Panc1 (cell line): ENCODE measurements around the gene SYTL3. TPM values are rescaled to one million over a fixed set of nuclear protein-coding genes. Genes with fewer than 3 reads are reported as not detected.

Source experiments
- ATAC-seq: fragments of 200-7000 bp; cut with Tn5 transposase; 2 replicates; pipeline ENCODE4 v1.9.1; 2020; ENCODE audit warnings: mild to moderate bottlenecking, moderate library complexity
- BruUV-seq: library from RNA; stranded (reverse); fragments of 400-500 nt; replicated peaks from 2 replicates; lab custom pipeline; 2021; lab: Mats Ljungman, UMichigan
- CTCF ChIA-PET: fragments of 300-600 bp; sonication (Branson Sonifier 250); formaldehyde crosslinking; loops from one replicate; lab custom pipeline; 2022; ENCODE audit warnings: antibody characterized with exemption; lab: Charles Lee
- POLR2A ChIA-PET: fragments of 300-600 bp; sonication (Branson Sonifier 250); formaldehyde crosslinking; loops from one replicate; lab custom pipeline; 2022; ENCODE audit warnings: antibody characterized with exemption; lab: Charles Lee
- DNase-seq: peaks from one replicate; pipeline ENCODE4 v3.0.0-alpha.2; 2010; ENCODE audit warnings: low read depth, low spot score
- H3K27ac ChIP-seq: 2 replicates; pipeline ENCODE4 v1.5.1; 2011; ENCODE audit warnings: mild to moderate bottlenecking, low read length, inconsistent platforms
- H3K27me3 ChIP-seq: fragments of 200-500 bp; sonication (Bioruptor generic); 2 replicates; pipeline ENCODE4 v1.6.0; 2014; ENCODE audit warnings: low read length, inconsistent platforms; ENCODE audit not compliant: control insufficient read depth, insufficient read depth
- H3K36me3 ChIP-seq: fragments of 200-500 bp; sonication (Bioruptor generic); 2 replicates; pipeline ENCODE4 v1.5.1; 2014; ENCODE audit warnings: inconsistent platforms, mild to moderate bottlenecking, low read length, moderate library complexity; ENCODE audit not compliant: control insufficient read depth, insufficient read depth
- H3K4me1 ChIP-seq: 2 replicates; pipeline ENCODE4 v1.5.1; 2011; ENCODE audit warnings: inconsistent platforms, mild to moderate bottlenecking, low read length, moderate library complexity; ENCODE audit not compliant: control insufficient read depth, insufficient read depth
- H3K4me3 ChIP-seq, 2 experiments: 2 replicates each; pipeline ENCODE4 v1.5.1; 2011 to 2012; ENCODE audit warnings: low read depth in 2 of 2, low read length in 2 of 2, mild to moderate bottlenecking in 2 of 2, inconsistent platforms in 1 of 2, moderate library complexity in 1 of 2
- H3K9me3 ChIP-seq: fragments of 200-500 bp; sonication (Bioruptor generic); 2 replicates; pipeline ENCODE4 v1.5.1; 2014; ENCODE audit warnings: low read depth, mild to moderate bottlenecking, inconsistent platforms, low read length, moderate library complexity; ENCODE audit not compliant: control insufficient read depth, insufficient read depth
- CTCF ChIP-seq: fragments of 450-650 bp; IDR thresholded peaks from 2 replicates; pipeline ENCODE4 v1.5.1; 2017; ENCODE audit warnings: mild to moderate bottlenecking
- POLR2AphosphoS5 ChIP-seq: IDR thresholded peaks from 2 replicates; pipeline ENCODE4 v1.6.1; 2012; ENCODE audit warnings: mild to moderate bottlenecking, low read depth, low read length, moderate library complexity
- REST ChIP-seq, 2 experiments: IDR thresholded peaks; 2 replicates each; pipeline ENCODE4 v1.6.1; 2011 to 2012; ENCODE audit warnings: low read depth in 2 of 2, control low read depth in 1 of 2, low read length in 1 of 2, mild to moderate bottlenecking in 1 of 2, moderate library complexity in 1 of 2; ENCODE audit not compliant: insufficient read depth in 1 of 2
- SIN3A ChIP-seq: IDR thresholded peaks from 2 replicates; pipeline ENCODE4 v1.6.1; 2012; ENCODE audit warnings: low read depth, mild to moderate bottlenecking, low read length, moderate library complexity, borderline replicate concordance; ENCODE audit not compliant: insufficient read depth
- TCF7L2 ChIP-seq: IDR thresholded peaks from 2 replicates; pipeline ENCODE4 v1.6.1; 2011; ENCODE audit warnings: mild to moderate bottlenecking, low read depth, low read length, inconsistent platforms
- in situ Hi-C: cut with HindIII; loops from 2 replicates; pipeline ENCODE4 v1.10.0; 2016; ENCODE audit warnings: low sequenced_read_pairs, low pct_unique_long_range_greater_than_20kb
- intact Hi-C: fragments of 100-400 bp; cut with micrococcal nuclease; formaldehyde crosslinking; loops from one replicate; pipeline ENCODE4 v1.10.0; 2022; ENCODE audit not compliant: unreplicated experiment
- total RNA-seq: library from RNA; stranded (reverse); gene quantifications from one replicate; pipeline ENCODE4 v1.2.1, GENCODE V29; 2021; ENCODE audit not compliant: unreplicated experiment

SYTL3 gene
- total RNA-seq, 1 experiment from 2014 or later, result 1.4 TPM

GRCh38 chr6:158737082-158737709 lies 87.3 kb downstream of the SYTL3 start:
- H3K9me3 ChIP-seq, result peaks cover 4% of the 10 kb centered on the region; the same call in 1 of the 2 replicates
- in situ Hi-C loops, result no loop called here
- no peaks in the 10 kb centered on the region for H3K36me3 ChIP-seq
- H3K4me1 ChIP-seq, result no peaks in the 10 kb centered on the region
- H3K27me3 ChIP-seq, result no peaks in the 10 kb centered on the region
- intact Hi-C loops, result no loop called here
- ChIA-PET CTCF (no interaction called here), POLR2A (interaction anchor here (0.6 kb wide), 1 partner anchor 234 kb away, joined by 3 read pairs; no protein-coding TSS in a partner anchor)
- no peak for DNase-seq
- TF ChIP-seq REST (IDR thresholded peaks at IDR 0.05; ENCODE audit: insufficient read depth in 1 of 2, low read depth in 2 of 2, low read length in 1 of 2) (no peak), SIN3A (no peak), TCF7L2 (no peak), POLR2AphosphoS5 (no peak), CTCF (no peak)
- no peak overlapping the region for H3K4me3 ChIP-seq
- H3K27ac ChIP-seq, result no peak overlapping the region
- no peak for ATAC-seq
- no TSS peak for BruUV-seq

GRCh38 chr6:158737710-158738615 lies 88.1 kb downstream of the SYTL3 start:
- no TSS peak for BruUV-seq
- peaks cover 4% of the 10 kb centered on the region; the same call in 1 of the 2 replicates for H3K9me3 ChIP-seq
- peak; percentile 51; the same call in 1 of the 2 replicates for ATAC-seq
- no peaks in the 10 kb centered on the region for H3K27me3 ChIP-seq
- no peak overlapping the region for H3K4me3 ChIP-seq
- H3K36me3 ChIP-seq, result no peaks in the 10 kb centered on the region
- intact Hi-C loops (no loop called here), in situ Hi-C loops (no loop called here)
- DNase-seq, result no peak
- ChIA-PET CTCF (no interaction called here), POLR2A (no interaction called here)
- TF ChIP-seq POLR2AphosphoS5 (no peak), SIN3A (no peak), CTCF (no peak), TCF7L2 (no peak), REST (IDR thresholded peaks at IDR 0.05; ENCODE audit: insufficient read depth in 1 of 2, low read depth in 2 of 2, low read length in 1 of 2) (no peak)
- no peak overlapping the region for H3K27ac ChIP-seq
- no peaks in the 10 kb centered on the region for H3K4me1 ChIP-seq
